OCI-LY1 (cell line): ENCODE measurements around the gene COG6.

Experiments used
- H2AFZ ChIP-seq: fragments of 200-600 bp; sonication (generic), shearing (Covaris generic); 2 replicates; pipeline ENCODE4 v1.6.0; 2014; ENCODE audit warnings: antibody characterized with exemption, mild to moderate bottlenecking, low read length
- H3F3A ChIP-seq: fragments of 200-600 bp; sonication (generic), shearing (Covaris generic); 2 replicates; pipeline ENCODE4 v1.6.0; 2014; ENCODE audit warnings: mild to moderate bottlenecking, antibody characterized with exemption, low read length, moderate library complexity; ENCODE audit not compliant: insufficient read depth
- H3K27ac ChIP-seq: fragments of 200-600 bp; sonication (generic); 2 replicates; pipeline ENCODE4 v1.5.1; 2014; ENCODE audit warnings: low read length, mixed run types, mild to moderate bottlenecking, low read depth; ENCODE audit not compliant: poor library complexity, severe bottlenecking
- H3K27me3 ChIP-seq: fragments of 200-600 bp; sonication (generic); 2 replicates; pipeline ENCODE4 v1.6.0; 2014; ENCODE audit warnings: antibody characterized with exemption, mild to moderate bottlenecking, low read length, moderate library complexity; ENCODE audit not compliant: insufficient read depth
- H3K36me3 ChIP-seq: fragments of 200-600 bp; sonication (generic); 2 replicates; pipeline ENCODE4 v1.6.1; 2014; ENCODE audit warnings: mild to moderate bottlenecking, antibody characterized with exemption, low read length, moderate library complexity, mixed read lengths; ENCODE audit not compliant: insufficient read depth
- H3K4me1 ChIP-seq: fragments of 200-600 bp; sonication (generic); 2 replicates; pipeline ENCODE4 v1.5.1; 2014; ENCODE audit warnings: mild to moderate bottlenecking, low read length, moderate library complexity; ENCODE audit not compliant: insufficient read depth, severe bottlenecking
- H3K4me2 ChIP-seq: fragments of 200-600 bp; sonication (generic), shearing (Covaris generic); 2 replicates; pipeline ENCODE4 v1.6.1; 2014; ENCODE audit warnings: low read length
- H3K4me3 ChIP-seq: fragments of 200-600 bp; sonication (generic); 2 replicates; pipeline ENCODE4 v1.5.1; 2014; ENCODE audit warnings: low read length, low read depth, mild to moderate bottlenecking, mixed read lengths; ENCODE audit not compliant: poor library complexity, severe bottlenecking
- H3K79me2 ChIP-seq: fragments of 200-600 bp; shearing (Covaris generic); 2 replicates; pipeline ENCODE4 v1.6.1; 2016; ENCODE audit warnings: mixed run types, low read length, mixed read lengths; ENCODE audit not compliant: insufficient read depth
- H3K9ac ChIP-seq: fragments of 200-600 bp; sonication (generic), shearing (Covaris generic); 2 replicates; pipeline ENCODE4 v1.6.1; 2014; ENCODE audit warnings: mild to moderate bottlenecking, low read length, mixed read lengths
- H3K9me2 ChIP-seq: fragments of 200-600 bp; sonication (generic), shearing (Covaris generic); 2 replicates; pipeline ENCODE4 v1.6.1; 2014; ENCODE audit warnings: low read depth, mild to moderate bottlenecking, low read length, mixed read lengths
- H3K9me3 ChIP-seq: fragments of 200-600 bp; shearing (Covaris generic); 2 replicates; pipeline ENCODE4 v1.6.1; 2014; ENCODE audit warnings: low read length, mixed read lengths
- H4K20me1 ChIP-seq: fragments of 200-600 bp; sonication (generic), shearing (Covaris generic); 2 replicates; pipeline ENCODE4 v1.6.0; 2016; ENCODE audit warnings: mild to moderate bottlenecking, low read length; ENCODE audit not compliant: insufficient read depth
- CTCF ChIP-seq: fragments of 200-600 bp; sonication (generic), shearing (Covaris generic); IDR thresholded peaks from 2 replicates; pipeline ENCODE4 v1.5.1; 2017; ENCODE audit warnings: mild to moderate bottlenecking, antibody characterized with exemption, low read length, moderate library complexity, mixed read lengths
- EZH2 ChIP-seq: fragments of 200-600 bp; sonication (generic), shearing (Covaris generic); IDR thresholded peaks from 2 replicates; pipeline ENCODE4 v1.8.0; 2017; ENCODE audit warnings: borderline replicate concordance, mixed run types, mild to moderate bottlenecking, antibody characterized with exemption, low read length, moderate library complexity, mixed read lengths

Gene COG6

DNA sequence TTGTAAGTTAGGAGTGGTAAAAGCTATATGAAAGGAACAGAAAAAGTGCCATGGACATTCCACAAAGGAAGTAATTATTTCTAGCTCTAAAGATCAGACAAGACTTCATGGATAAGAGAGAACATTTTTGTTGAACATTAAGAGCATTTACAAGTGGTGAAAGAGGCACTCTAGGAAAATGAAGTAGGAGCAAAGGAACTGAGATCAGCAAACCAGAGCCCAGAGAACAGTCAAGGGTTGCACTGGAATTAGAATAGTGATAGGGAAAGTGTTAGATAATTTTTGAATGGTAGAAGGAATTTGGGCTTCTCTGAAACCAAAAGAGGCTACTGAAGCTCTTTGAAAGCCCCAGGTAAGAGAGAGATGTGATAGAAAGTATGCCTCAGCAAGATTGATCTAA is 94.1 kb downstream of the COG6 start:
- Histone ChIP-seq H3K9ac (no peak overlapping the region), H3K4me3 (no peak overlapping the region)
- TF ChIP-seq CTCF, result no peak
- TF ChIP-seq EZH2, result no peak

DNA sequence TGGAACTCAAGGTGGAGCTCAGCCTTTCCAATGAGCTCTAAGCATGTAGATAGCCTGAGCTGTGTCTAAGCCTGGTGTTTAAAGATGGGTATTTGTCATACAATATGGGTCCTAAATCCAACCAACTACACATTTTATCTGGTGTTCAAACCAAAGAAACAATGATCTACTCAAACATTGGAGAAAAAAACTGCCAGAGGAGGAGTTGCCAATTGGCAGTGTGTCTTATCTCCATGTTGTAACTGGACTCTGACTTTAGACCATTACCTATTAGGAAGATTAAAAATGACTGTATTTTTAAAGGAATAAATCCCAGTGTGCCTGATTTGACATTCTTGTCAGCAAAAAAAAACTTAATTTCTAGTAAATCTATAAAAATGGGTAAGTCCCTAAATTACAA is 96.3 kb downstream of the COG6 start:
- H3K4me3 ChIP-seq, result no peak overlapping the region
- H3K9me2 ChIP-seq, result no peaks in the 10 kb centered on the region
- no peaks in the 10 kb centered on the region for H3K9me3 ChIP-seq
- no peaks in the 10 kb centered on the region for H4K20me1 ChIP-seq
- H3K27me3 ChIP-seq, result no peaks in the 10 kb centered on the region
- H3K27ac ChIP-seq, result no peak overlapping the region
- H3K9ac ChIP-seq, result no peak overlapping the region
- no peak overlapping the region for H2AFZ ChIP-seq
- no peaks in the 10 kb centered on the region for H3K79me2 ChIP-seq
- H3F3A ChIP-seq, result no peaks in the 10 kb centered on the region
- no peak overlapping the region for H3K4me2 ChIP-seq
- H3K36me3 ChIP-seq, result no peaks in the 10 kb centered on the region
- TF ChIP-seq EZH2 (no peak), CTCF (no peak)
- no peaks in the 10 kb centered on the region for H3K4me1 ChIP-seq

More for the DNA sequence above, 94.1 kb downstream of the COG6 start:
- Histone ChIP-seq H2AFZ (no peak overlapping the region), H3K27me3 (no peaks in the 10 kb centered on the region), H3F3A (no peaks in the 10 kb centered on the region), H3K9me2 (no peaks in the 10 kb centered on the region), H4K20me1 (no peaks in the 10 kb centered on the region), H3K4me2 (no peak overlapping the region), H3K79me2 (no peaks in the 10 kb centered on the region), H3K4me1 (no peaks in the 10 kb centered on the region), H3K36me3 (no peaks in the 10 kb centered on the region), H3K27ac (no peak overlapping the region), H3K9me3 (no peaks in the 10 kb centered on the region)

DNA sequence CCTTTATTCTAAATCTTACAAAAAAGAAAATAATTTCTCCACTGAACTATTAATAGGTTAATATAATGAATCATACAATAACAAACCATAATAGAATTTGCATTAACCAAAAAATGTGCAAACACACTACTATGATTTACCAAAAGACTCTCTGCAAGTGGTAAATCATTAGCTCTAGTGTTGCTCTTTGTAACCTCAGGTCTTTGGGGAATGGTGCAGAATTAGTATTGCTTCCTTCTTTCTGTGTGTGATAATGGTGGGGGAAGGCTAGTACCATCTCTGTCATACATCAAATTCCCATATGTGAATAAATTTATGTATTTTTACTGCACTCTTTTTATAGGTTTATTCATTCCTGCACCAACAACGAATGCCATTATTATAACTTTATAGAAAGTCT is 105.1 kb downstream of the COG6 start:
- Histone ChIP-seq H3K27me3 (no peaks in the 10 kb centered on the region), H3K9me3 (no peaks in the 10 kb centered on the region), H3K79me2 (no peaks in the 10 kb centered on the region), H2AFZ (no peak overlapping the region), H3K27ac (no peak overlapping the region), H4K20me1 (no peaks in the 10 kb centered on the region), H3K9ac (no peak overlapping the region), H3K9me2 (no peaks in the 10 kb centered on the region), H3F3A (no peaks in the 10 kb centered on the region), H3K36me3 (no peaks in the 10 kb centered on the region), H3K4me1 (no peaks in the 10 kb centered on the region), H3K4me2 (no peak overlapping the region), H3K4me3 (no peak overlapping the region)
- TF ChIP-seq EZH2 (no peak), CTCF (no peak)
